Measurements from ENCODE around the gene MAPK8IP2.
"Not testable (repeated sequence)": the region's sequence is repeated elsewhere in the genome, so short reads cannot be mapped to it uniquely, and the experiment has no call there.

The MAPK8IP2 gene

DNA sequence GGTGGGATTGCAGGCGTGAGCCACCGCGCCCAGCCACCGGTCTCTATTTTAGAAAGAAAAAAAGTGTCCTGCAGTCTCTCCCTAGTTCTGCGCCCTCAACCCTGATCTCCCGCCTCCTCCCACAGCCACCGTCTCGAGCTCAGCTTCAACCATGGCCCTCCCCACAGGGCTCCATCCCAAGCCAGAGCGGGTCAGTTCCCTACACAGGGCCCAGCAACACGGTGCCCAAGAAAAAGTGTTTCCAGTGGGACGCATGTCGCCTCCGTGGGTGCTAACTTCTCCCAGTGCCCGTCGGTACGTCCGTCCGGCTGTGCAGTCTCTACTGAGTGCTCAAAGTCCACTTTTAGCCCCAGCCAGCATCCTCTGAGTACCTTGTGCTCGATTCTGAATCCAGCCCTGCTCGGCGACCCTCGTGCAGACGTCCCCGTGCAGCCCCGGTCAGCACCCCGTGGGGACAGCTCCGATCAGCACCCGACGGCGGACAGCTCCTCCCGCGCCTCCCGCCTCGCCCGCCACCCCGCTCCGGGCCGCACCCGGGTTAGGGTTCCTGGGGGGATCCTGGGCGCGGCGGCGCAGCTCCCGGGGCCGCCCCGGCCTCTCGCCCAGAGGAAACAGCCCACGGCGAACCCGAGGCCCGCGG, 657 bp upstream of the MAPK8IP2 start:
- no peak for DNase-seq (ENCODE audit: low read depth)

DNA sequence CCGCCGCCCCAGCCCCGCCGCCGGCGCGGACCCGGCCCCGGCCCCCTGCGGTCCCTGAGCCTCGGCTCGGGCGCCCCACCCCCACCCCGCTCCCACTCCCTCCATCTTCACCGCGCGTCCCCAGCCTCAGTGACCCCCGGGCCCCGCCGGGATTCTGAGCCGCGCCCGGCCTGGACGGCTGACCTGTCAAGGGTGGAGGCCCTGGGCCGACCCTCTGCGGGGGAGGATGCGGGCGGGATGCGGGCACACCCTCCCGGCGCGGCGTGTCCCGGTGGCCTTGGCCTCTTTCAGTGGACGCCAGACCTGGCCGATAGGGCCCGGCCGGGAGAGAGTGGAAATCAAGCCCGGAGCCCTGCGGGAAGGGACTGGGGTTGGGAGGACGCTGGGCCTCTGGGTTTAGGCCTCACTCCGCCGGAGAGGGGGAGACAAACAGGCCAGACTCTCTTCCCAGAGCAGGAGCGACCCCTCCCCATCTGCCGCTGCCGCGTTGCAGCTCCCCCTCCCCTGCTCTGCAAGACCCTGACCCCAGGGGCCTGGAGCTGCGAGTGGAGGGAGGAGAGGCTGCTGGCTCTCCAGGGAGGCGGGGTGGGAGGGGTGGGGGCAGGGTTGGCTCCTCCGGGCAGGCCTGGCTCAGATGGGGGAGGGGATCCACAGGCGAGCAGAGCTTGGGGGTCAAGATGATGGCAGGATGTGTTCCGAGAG, 525 bp downstream of the MAPK8IP2 start:
- no peak for DNase-seq (ENCODE audit: low read depth)

DNA sequence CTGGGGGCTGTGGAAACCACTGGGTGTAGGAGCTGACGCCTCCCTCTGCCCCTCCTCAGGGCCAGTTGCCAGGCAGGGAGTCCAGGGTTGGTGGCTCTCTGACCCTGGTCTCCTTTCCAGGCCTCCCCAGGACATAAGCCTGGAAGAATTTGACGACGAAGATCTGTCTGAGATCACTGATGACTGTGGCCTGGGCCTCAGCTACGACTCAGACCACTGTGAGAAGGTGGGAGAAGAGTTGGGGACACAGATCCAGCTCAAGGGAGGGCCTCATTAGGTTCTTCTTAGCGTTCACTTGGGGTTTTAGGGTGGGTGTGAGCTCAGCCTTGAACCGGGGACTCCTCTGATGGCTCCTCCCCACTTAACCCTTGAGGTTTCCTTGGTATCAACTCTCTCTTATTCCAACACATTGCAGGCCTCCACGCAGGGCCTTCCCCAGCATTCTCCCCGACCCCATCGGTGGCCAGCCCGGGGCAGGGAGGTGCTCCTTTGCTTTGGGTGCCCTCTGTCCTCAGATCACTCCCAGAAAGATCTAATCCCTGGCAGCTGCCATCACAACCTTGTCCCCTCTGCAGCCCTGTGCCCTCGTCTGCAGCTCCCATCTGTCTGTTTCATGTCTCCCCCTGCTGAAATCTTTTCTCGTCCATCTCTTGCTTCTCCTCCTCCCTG, 1.2 kb downstream of the MAPK8IP2 start:
- DNase-seq (ENCODE audit: low read depth) = no peak

DNA sequence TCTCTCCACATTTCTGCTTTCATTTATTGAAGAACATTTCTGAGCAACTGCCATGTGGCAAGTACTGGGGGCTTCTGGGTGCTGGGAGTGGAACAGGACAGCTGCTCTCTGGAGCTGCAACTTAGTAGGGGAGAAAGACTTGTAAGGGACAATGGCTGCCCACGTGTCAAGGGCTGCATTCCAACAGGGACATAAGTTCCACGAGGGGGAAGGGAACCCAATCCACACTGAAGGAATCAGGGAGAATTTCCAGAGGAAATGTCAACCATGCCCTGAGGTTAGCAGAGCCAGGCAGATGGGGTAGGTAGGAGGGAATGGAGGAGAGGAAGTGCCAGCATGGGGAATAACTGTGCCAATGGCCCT, 1.7 kb downstream of the MAPK8IP2 start:
- no peak for DNase-seq (ENCODE audit: low read depth)

DNA sequence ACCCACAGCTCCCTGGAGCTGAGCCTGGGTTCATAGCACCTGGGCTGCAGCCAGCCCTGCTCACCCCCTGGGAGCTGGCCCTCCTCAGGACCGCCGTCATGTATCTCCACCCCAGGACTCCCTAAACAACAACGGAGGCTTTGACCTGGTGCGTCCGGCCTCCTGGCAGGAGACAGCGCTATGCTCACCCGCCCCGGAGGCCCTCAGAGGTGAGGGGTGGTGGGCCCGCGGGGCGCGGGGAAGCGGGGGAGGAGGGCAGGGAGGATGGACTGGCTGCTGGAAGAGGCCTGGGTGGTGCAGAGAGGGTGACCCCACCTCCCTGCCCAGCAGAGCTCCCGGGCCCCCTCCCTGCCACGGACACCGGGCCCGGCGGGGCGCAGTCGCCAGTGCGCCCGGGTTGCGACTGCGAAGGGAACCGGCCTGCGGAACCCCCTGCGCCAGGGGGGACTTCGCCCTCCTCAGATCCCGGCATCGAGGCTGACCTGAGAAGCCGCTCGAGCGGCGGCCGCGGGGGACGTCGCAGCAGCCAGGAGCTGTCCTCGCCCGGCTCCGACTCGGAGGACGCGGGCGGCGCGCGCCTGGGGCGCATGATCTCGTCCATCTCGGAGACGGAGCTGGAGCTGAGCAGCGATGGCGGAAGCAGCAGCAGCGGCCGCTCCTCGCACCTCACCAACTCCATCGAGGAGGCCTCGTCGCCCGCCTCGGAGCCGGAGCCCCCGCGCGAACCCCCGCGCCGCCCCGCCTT, 3.1 kb downstream of the MAPK8IP2 start:
- no peak for DNase-seq (ENCODE audit: low read depth)

DNA sequence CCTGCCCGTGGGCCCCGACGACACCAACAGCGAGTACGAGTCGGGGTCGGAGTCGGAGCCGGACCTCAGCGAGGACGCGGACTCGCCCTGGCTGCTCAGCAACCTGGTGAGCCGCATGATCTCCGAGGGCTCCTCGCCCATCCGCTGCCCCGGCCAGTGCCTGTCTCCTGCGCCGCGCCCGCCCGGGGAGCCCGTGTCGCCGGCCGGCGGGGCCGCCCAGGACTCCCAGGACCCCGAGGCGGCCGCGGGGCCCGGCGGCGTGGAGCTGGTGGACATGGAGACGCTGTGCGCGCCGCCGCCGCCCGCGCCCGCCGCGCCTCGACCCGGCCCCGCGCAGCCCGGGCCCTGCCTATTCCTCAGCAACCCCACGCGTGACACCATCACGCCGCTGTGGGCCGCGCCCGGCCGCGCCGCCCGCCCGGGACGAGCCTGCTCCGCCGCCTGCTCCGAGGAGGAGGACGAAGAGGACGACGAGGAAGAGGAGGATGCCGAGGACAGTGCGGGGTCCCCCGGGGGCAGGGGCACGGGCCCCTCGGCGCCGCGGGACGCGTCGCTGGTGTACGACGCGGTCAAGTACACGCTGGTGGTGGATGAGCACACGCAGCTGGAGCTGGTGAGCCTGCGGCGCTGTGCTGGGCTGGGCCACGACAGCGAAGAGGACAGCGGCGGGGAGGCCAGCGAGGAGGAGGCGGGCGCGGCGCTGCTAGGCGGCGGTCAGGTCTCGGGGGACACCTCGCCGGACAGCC, 3.8 kb downstream of the MAPK8IP2 start:
- DNase-seq (ENCODE audit: low read depth) = no peak

DNA sequence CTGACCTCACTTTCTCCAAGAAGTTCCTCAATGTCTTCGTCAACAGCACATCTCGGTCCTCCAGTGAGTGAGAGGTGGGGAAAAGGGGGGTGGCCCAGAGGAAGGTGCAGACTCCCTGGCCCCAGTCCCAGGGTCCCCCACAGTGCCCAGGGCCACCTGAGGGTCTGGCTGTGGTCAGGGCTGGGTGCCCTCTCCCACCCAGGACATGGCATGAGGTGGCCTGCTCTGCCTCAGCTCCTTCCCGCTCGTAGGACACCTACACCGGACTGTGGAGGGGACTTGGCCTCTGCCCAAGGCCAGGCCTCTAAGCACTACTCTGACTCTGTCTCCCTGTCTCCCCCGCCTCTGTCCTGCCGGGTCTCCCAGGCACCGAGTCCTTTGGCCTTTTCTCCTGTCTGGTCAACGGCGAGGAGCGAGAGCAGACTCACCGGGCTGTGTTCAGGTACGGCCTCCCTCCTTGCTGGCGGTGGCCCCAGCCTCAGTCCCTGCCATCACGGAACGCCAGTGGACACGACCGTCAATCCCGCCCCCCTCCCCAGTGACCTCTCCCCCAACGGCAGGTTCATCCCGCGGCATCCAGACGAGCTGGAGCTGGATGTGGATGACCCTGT, 4.5 kb downstream of the MAPK8IP2 start:
- no peak for DNase-seq (ENCODE audit: low read depth)

DNA sequence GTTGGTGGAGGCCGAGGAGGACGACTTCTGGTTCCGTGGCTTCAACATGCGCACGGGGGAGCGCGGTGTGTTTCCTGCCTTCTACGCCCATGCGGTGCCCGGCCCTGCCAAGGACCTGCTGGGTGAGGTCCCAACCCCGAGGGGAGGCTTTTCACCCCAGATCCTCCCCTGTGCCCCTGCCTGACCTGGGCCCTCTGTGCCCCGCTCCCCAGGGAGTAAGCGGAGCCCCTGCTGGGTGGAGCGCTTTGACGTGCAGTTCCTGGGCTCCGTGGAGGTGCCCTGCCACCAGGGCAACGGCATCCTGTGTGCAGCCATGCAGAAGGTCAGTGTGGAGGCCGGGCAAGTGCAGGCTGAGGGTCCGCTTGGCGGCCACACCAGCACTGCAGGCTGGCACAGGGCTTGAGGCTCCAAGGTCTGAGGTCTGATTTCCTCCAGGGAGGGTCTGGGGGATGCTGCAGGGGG, 5.1 kb downstream of the MAPK8IP2 start:
- no peak for DNase-seq (ENCODE audit: low read depth)

DNA sequence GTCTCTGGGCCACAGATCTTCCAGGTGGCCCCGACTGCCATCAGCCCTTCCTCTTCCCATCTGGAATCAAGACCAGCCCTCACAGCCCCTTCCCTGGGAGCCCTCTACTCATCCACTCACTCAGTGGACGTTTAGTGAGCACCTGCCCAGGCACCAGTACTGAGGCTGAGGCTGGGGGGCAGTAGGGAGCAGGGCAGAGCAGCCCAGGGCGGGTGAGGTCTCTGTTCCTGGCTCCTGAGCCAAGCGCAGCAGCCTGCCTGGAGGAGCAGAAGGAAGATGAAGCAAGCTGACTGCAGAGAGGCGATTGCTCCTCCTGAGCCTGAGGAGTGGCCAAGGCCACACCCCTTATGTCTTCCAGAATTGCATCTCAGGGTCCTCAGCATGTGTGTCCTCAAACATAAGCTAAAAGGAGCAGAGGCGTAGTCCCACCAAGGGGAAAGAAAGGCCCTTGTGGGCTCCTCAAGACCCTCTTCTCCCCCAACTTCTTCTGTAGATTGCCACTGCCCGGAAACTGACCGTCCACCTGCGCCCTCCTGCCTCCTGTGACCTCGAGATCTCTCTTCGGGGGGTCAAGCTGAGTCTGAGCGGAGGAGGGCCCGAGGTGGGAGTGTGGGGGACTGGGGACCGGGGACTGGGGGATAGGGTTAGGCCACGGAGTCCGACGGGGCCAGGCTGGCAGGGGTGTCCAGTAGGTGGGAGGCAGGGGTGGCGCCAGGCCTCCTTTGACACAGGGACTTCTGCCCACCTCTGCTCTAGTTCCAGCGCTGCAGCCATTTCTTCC, 5.8 kb downstream of the MAPK8IP2 start:
- no peak for DNase-seq (ENCODE audit: low read depth)

DNA sequence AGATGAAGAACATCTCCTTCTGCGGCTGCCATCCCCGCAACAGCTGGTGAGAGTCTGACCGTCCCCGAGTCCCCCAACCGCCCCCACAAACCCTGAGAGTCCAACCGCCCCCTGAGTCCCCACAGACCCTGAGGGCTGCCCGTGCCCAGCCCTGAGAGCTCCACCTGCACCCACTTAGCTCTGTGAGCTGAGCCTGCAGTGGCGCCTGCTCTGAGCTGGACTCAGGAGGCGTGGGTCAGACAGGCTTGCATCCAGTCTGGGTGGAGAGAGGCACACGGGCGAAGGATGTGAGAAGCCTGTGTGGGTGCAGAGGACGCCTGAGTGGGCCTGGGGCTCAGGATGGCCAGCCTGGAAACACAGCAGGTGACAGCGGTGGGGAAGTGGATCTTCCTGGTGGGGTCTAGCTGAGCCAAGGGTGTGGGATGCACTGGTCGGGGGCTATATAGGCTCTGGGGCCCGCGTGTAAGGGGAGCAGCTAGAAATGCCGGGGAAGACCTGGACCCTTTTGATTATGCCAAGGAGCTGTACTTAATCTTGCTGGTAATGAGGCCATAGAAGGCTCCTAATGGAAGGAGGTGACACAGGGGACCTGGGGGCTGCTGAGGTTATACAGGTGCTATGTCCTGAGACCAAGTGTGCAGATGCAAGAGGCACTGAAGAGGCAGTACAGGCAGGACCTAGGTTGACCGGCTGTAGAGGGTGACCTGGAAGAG, 6.5 kb downstream of the MAPK8IP2 start:
- DNase-seq (ENCODE audit: low read depth) = no peak

DNA sequence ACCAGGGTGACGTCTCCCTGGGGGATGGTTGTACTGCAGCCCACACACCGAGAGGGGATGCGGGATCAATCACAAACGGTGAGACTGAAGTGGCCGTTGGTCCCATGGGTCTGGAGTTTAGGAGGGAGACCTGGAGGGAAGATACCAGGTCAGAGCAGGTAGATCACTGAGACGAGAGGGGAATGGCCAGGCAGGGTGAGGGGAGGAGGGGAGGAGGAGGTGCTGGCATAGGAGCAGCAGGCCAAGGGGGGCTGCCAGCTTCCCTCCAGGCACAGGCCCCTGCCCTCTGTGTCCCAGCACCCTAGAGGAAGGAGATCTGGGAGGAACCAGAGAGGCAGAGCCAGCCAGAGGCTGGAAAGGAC, 7.0 kb downstream of the MAPK8IP2 start:
- no peak for DNase-seq (ENCODE audit: low read depth)

DNA sequence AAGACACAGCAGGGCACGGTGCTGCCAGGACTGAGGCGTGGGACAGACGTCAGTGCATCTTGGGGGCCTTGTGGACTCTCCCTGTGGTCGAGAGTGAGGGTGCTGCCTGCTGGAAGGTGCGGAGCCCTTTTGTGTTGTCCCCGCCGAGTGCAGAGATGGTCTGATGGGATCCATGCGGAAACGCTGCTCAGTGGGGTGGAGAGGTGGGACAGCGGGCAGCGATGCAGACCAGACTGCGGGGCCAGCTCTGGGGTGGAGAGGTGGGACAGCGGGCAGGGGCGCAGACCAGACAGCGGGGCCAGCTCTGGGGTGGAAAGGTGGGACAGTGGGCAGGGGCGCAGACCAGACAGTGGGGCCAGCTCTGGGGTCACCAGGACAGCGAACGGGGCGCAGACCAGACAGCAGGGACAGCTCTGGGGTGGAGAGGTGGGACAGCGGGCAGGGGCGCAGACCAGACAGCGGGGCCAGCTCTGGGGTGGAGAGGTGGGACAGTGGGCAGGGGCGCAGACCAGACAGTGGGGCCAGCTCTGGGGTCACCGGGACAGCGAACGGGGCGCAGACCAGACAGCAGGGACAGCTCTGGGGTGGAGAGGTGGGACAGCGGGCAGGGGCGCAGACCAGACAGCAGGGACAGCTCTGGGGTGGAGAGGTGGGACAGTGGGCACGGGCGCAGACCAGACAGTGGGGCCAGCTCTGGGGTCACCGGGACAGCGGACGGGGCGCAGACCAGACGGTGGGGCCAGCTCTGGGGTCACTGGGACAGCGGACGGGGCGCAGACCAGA, 7.7 kb downstream of the MAPK8IP2 start:
- DNase-seq (ENCODE audit: low read depth) = not testable (repeated sequence)

DNA sequence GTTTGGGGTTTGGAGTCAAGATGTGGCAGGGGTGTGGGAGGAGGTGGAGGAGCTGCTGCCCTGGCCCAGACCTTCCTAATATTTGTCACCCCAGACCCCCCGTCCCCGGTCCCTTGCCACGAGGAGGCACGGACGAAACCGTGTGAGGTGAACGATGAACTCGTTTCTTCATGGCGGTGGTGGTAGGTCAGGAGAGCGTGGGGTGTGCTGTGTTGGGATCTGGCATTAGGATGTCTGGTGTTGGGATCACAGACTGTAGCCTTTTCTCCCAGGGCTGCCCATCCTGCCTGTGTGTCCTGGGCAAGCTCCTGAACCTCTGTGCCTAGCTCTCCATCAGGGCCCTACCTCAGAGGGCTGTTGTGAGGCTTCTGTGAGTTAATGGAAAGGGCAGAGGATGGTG, 8.4 kb downstream of the MAPK8IP2 start:
- DNase-seq (ENCODE audit: low read depth) = no peak

DNA sequence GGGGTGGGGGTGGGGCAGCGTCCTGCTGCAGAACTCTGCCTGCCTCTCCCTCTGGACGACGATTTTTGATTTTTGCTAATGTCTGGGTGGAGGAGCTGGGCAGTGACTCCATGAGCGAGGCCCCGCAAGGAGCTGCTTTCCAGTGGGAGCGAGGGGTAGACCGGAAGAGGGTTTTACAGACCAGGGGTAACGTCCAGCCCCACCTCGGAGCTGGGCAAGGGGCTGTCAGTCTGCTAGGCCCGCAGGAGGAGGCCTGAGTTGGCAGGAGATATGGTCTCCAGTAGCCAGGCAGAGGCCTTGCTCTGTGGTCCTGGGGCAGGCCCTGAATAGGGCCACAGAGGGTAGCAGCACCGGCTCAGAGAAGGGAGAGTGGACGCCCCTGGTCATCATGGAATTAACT, 9.0 kb downstream of the MAPK8IP2 start:
- DNase-seq (ENCODE audit: low read depth) = no peak

DNA sequence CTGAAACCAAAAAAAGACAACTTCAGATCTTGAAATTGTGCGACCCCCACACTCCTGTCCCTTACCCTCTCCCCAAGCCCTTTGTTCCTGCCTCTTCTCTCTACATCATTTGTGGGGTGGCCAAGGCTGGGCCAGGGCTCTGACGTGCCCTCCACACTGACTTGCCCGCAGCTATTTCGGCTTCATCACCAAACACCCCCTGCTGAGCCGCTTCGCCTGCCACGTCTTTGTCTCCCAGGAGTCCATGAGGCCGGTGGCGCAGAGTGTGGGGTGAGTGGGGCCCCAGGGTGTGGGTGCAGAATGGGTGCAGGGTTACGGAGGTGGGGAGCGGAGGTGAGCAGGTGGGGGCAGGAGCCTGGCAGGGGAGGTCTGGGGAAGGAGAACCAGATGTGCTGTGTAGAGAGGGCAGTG, 9.5 kb downstream of the MAPK8IP2 start:
- no peak for DNase-seq (ENCODE audit: low read depth)

DNA sequence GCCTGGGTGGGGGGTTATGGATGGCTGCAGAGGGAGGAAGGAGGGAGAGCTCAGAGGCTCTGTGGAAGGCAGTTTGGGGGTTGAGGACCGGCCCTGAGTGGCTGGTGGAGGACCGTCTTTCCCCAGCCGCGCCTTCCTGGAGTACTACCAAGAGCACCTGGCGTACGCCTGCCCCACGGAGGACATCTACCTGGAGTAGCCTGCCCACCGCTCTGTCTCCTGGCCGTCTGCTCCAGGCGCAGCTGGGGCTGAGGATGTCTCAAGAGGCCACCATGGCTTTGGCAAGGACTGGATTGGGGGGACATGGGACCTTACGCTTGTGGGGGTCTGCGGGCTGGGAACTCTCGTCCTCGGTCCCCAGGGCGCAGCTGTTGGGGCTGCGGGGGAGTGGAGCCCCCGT, 10.0 kb downstream of the MAPK8IP2 start:
- DNase-seq (ENCODE audit: low read depth) = no peak

DNA sequence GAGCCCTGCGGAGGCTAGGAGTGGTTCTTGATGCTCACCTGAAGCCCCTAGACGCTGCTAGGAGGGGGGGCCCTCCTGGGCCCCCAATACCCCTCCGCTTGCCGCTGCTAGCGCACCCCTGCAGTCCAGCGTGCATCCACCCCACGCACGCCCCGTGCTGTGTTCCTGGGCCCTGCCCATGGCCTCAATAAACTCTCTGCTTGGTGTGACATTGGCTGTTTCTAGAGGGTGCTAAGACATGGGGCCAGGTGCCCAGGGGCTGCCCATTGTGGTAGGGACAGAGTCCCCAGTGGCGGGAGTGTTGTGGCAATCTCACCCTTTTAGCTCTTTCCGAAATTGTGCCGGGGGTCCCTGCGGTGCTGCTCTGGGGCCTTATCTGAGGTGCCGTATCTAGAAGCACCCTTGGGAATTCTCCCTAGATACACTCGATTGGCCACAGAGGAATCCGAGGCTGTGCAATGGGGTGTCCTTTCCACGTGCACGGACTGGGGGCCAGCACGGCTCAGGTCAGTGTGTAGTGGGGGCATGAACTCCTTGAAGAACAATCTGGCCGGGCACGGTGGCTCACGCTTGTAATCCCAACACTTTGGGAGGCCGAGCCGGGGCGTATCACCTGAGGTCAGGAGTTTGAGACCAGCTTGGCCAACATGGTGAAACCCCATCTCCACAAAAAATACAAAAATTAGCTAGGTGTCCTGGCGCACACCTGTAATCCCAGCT, 10.9 kb downstream of the MAPK8IP2 start:
- no peak for DNase-seq (ENCODE audit: low read depth)

DNA sequence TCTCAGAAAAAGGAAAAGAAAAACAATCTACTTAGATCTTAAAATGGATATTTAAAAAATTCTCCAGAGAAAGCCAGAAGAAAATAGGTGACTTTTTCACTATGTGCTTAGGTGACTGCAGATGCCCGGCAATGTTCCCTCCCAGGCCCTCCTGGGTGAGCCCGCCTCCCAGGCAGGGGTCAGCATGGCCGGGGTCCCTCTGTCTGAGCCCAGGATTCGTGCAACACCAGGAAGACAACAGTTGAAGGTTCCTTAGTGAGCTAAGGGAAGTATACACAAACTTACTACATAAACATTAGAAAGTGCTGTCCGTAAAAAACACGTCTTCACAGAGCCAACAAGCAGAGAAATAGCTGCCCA, 11.6 kb downstream of the MAPK8IP2 start:
- no peak for DNase-seq (ENCODE audit: low read depth)

All from stromal cell of bone marrow (primary cell).